SK-N-SH (cell line): ENCODE measurements around the gene KLK2.

Experiments used
- CTCF ChIP-seq: fragments of 200-600 bp; sonication (generic); IDR thresholded peaks from 2 replicates; pipeline ENCODE4 v1.6.1; 2017; ENCODE audit warnings: antibody characterized with exemption, mild to moderate bottlenecking, moderate library complexity
- EZH2phosphoT487 ChIP-seq: fragments of 200-600 bp; sonication (generic); IDR thresholded peaks from 2 replicates; pipeline ENCODE4 v1.6.1; 2017; ENCODE audit warnings: low read depth, mixed run types, mild to moderate bottlenecking, antibody characterized with exemption, moderate library complexity, borderline replicate concordance
- GABPA ChIP-seq: IDR thresholded peaks from 2 replicates; pipeline ENCODE4 v1.4.0; 2012; ENCODE audit warnings: low read depth, mild to moderate bottlenecking
- MAX ChIP-seq: IDR thresholded peaks from 2 replicates; pipeline ENCODE4 v1.4.0; 2012; ENCODE audit warnings: low read depth
- NRF1 ChIP-seq: IDR thresholded peaks from 2 replicates; pipeline ENCODE4 v1.6.1; 2012; ENCODE audit warnings: low read depth, mild to moderate bottlenecking, low read length
- POLR2AphosphoS5 ChIP-seq: IDR thresholded peaks from 2 replicates; pipeline ENCODE4 v1.6.1; 2012; ENCODE audit warnings: low read depth, low read length
- RAD21 ChIP-seq: IDR thresholded peaks from 2 replicates; pipeline ENCODE4 v1.6.1; 2012; ENCODE audit warnings: mild to moderate bottlenecking, low read length

- TF ChIP-seq CTCF (no peak), RAD21 (no peak), EZH2phosphoT487 (no peak), GABPA (no peak), NRF1 (no peak), MAX (no peak), POLR2AphosphoS5 (no peak)
Measured at GRCh38 chr19:50829801-50830200, 43.4 kb upstream of the KLK2 start.
